H1 (cell line): ENCODE data around the gene CHD8. TPM values are rescaled to one million over a fixed set of nuclear protein-coding genes. Genes with fewer than 3 reads are reported as not detected.

Experiments used
- ASH2L ChIP-seq: fragments of 200-600, 300-600 bp; sonication (generic); IDR thresholded peaks from one replicate; pipeline ENCODE4 v1.7.1; 2017; ENCODE audit warnings: low read length
- CHD2 ChIP-seq: IDR thresholded peaks from 2 replicates; pipeline ENCODE4 v1.6.1; 2012; ENCODE audit warnings: low read length, improper control_type of control experiment
- CREB1 ChIP-seq: IDR thresholded peaks from 2 replicates; pipeline ENCODE4 v1.6.1; 2012; ENCODE audit warnings: inconsistent platforms
- EGR1 ChIP-seq: IDR thresholded peaks from 2 replicates; pipeline ENCODE4 v1.6.1; 2011; ENCODE audit warnings: low read depth, low read length, borderline replicate concordance
- EZH2 ChIP-seq: fragments of 200-600 bp; sonication (generic); IDR thresholded peaks from 2 replicates; pipeline ENCODE4 v1.7.1; 2012; ENCODE audit warnings: low read depth, mild to moderate bottlenecking, moderate library complexity, low read length, inconsistent platforms; ENCODE audit not compliant: severe bottlenecking
- KDM1A ChIP-seq: fragments of 200-600, 300-600 bp; sonication (generic); IDR thresholded peaks from 2 replicates; pipeline ENCODE4 v1.7.1; 2016; ENCODE audit warnings: mild to moderate bottlenecking, low read length, borderline replicate concordance
- MAFK ChIP-seq: IDR thresholded peaks from 2 replicates; pipeline ENCODE4 v1.6.1; 2012; ENCODE audit warnings: low read depth, mild to moderate bottlenecking, improper control_type of control experiment, low read length
- NRF1 ChIP-seq: IDR thresholded peaks from 2 replicates; pipeline ENCODE4 v1.6.1; 2011; ENCODE audit warnings: mild to moderate bottlenecking, low read depth, low read length, improper control_type of control experiment
- POLR2A ChIP-seq, 2 experiments: IDR thresholded peaks; 1 replicate in 1 of 2; 2 replicates in 1 of 2; pipeline ENCODE4 v1.6.1; 2011; ENCODE audit warnings: low read depth in 2 of 2, low read length in 2 of 2, mild to moderate bottlenecking in 2 of 2; ENCODE audit errors: control extremely low read depth in 1 of 2
- POLR2AphosphoS5 ChIP-seq: IDR thresholded peaks from 2 replicates; pipeline ENCODE4 v1.6.1; 2011; ENCODE audit warnings: low read depth, low read length
- RAD21 ChIP-seq, 2 experiments: IDR thresholded peaks in 1 of 2; conservative IDR thresholded peaks in 1 of 2; 2 replicates each; pipeline ENCODE4 v1.6.1; 2011; ENCODE audit warnings: low read depth in 2 of 2, low read length in 2 of 2, improper control_type of control experiment in 1 of 2, inconsistent platforms in 1 of 2, mild to moderate bottlenecking in 1 of 2, moderate library complexity in 1 of 2
- RBBP5 ChIP-seq: IDR thresholded peaks from 2 replicates; pipeline ENCODE4 v1.7.1; 2012; ENCODE audit warnings: low read depth, mild to moderate bottlenecking, inconsistent platforms, low read length, moderate library complexity, borderline replicate concordance
- RXRA ChIP-seq: IDR thresholded peaks from 2 replicates; pipeline ENCODE4 v1.6.1; 2011; ENCODE audit warnings: low read depth, mild to moderate bottlenecking, low read length, moderate library complexity; ENCODE audit not compliant: insufficient read depth
- TAF1 ChIP-seq: IDR thresholded peaks from 2 replicates; pipeline ENCODE4 v1.6.1; 2011; ENCODE audit warnings: mild to moderate bottlenecking, low read depth, low read length
- TAF7 ChIP-seq: optimal IDR thresholded peaks from 2 replicates; pipeline ENCODE3; 2011; ENCODE audit warnings: low read depth, mild to moderate bottlenecking, inconsistent platforms, low read length, moderate library complexity, borderline replicate concordance
- TBP ChIP-seq: IDR thresholded peaks from 2 replicates; pipeline ENCODE4 v1.6.1; 2011; ENCODE audit warnings: low read depth, low read length, improper control_type of control experiment
- TCF12 ChIP-seq: IDR thresholded peaks from 2 replicates; pipeline ENCODE4 v1.6.1; 2011; ENCODE audit warnings: low read depth, mild to moderate bottlenecking, low read length
- polyA plus RNA-seq, 7 experiments: library from polyadenylated mRNA; depleted of rRNA in 3 of 7; stranded (reverse) in 5 of 7; unstranded in 2 of 7; fragments of >200 nt in 5 of 7; fragments of 200-250 nt in 2 of 7; gene quantifications; 1 replicate in 5 of 7; 2 replicates in 1 of 7; 4 replicates in 1 of 7; pipeline versions ENCODE4 v1.2.1 to v1.2.3, GENCODE V29; 2011 to 2013; ENCODE audit warnings: missing spikeins in 2 of 7, mixed read lengths in 2 of 7
- total RNA-seq: library from RNA; stranded (reverse); fragmentation: NEBNext Ultra II Directional; extraction: Animal tissue kit (Norgen Biotek cat#: 25700); gene quantifications from 2 replicates; pipeline ENCODE4 v1.2.1, GENCODE V29; 2021
- TF ChIP-seq, protein P1 (sequence below): IDR thresholded peaks from 2 replicates; pipeline ENCODE4 v1.6.1; 2011; ENCODE audit warnings: low read depth, mild to moderate bottlenecking, low read length; ENCODE audit not compliant: insufficient read depth

The CHD8 gene
- total and polyA plus RNA-seq, 2 of the 8 experiments (the other 6 are each of a cell fraction or from before 2014, with no cell fraction given) = 88.3 to 140 TPM

- TF ChIP-seq POLR2AphosphoS5 = peak; percentile 89
- TF ChIP-seq RBBP5 = 0 out of 2 replicates have a peak, but pooled peaks have one; percentile 67
- TF ChIP-seq RAD21 (IDR thresholded peaks at IDR 0.05 in 1 of 2, conservative IDR thresholded peaks at IDR 0.05 in 1 of 2; ENCODE audit: low read depth in 2 of 2, low read length in 2 of 2) = no peak; a peak in 1 of 4 replicates
- TF ChIP-seq TBP = peak; percentile 46; the same call in 1 of the 2 replicates
- TF ChIP-seq POLR2A (IDR thresholded peaks at IDR 0.05; ENCODE audit: control extremely low read depth in 1 of 2, low read depth in 2 of 2, low read length in 2 of 2) = peak; percentile 54 to 79
- no peak for TF ChIP-seq TCF12
- no peak for TF ChIP-seq MAFK
- TF ChIP-seq NRF1 = peak; percentile 25; the same call in 1 of the 2 replicates
- peak; percentile 96 for TF ChIP-seq CHD2
- TF ChIP-seq KDM1A = peak; percentile 61; the same call in 1 of the 2 replicates
- TF ChIP-seq RXRA = no peak
- TF ChIP-seq, protein P1, sequence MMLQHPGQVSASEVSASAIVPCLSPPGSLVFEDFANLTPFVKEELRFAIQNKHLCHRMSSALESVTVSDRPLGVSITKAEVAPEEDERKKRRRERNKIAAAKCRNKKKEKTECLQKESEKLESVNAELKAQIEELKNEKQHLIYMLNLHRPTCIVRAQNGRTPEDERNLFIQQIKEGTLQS = no peak
- peak; percentile 85 for TF ChIP-seq ASH2L
- peak; percentile 41; the same call in 1 of the 2 replicates for TF ChIP-seq EGR1
- TF ChIP-seq EZH2 = no peak
- peak; percentile 68 for TF ChIP-seq TAF7
- TF ChIP-seq CREB1 = peak; percentile 81
- TF ChIP-seq TAF1 = peak; percentile 82
Measured at GRCh38 chr14:21437063-21437901, 18.6 kb downstream of the CHD8 start (continued).
